Mucosa of stomach (tissue), 1 donor: ENCODE results near the gene GUCY1A1.

ENCODE experiments used
- H3K27me3 ChIP-seq: one replicate; pipeline ENCODE4 v1.7.0; 2013; ENCODE audit warnings: mild to moderate bottlenecking, low read length; ENCODE audit not compliant: control insufficient read depth, insufficient read depth
- H3K36me3 ChIP-seq: one replicate; pipeline ENCODE4 v1.7.0; 2013; ENCODE audit warnings: low read length; ENCODE audit not compliant: control insufficient read depth, insufficient read depth
- H3K4me1 ChIP-seq: one replicate; pipeline ENCODE4 v1.7.0; 2013; ENCODE audit warnings: mild to moderate bottlenecking, low read length; ENCODE audit not compliant: control insufficient read depth, insufficient read depth
- H3K4me3 ChIP-seq: one replicate; pipeline ENCODE4 v1.7.0; 2013; ENCODE audit warnings: low read length
- H3K9ac ChIP-seq: one replicate; pipeline ENCODE4 v1.7.0; 2013; ENCODE audit warnings: mild to moderate bottlenecking, low read length, moderate library complexity
- H3K9me3 ChIP-seq: one replicate; pipeline ENCODE4 v1.7.0; 2013; ENCODE audit warnings: mild to moderate bottlenecking, low read length, moderate library complexity; ENCODE audit not compliant: control insufficient read depth
- donor health status: Pancreatic carcinoma.

Gene GUCY1A1, protein sequence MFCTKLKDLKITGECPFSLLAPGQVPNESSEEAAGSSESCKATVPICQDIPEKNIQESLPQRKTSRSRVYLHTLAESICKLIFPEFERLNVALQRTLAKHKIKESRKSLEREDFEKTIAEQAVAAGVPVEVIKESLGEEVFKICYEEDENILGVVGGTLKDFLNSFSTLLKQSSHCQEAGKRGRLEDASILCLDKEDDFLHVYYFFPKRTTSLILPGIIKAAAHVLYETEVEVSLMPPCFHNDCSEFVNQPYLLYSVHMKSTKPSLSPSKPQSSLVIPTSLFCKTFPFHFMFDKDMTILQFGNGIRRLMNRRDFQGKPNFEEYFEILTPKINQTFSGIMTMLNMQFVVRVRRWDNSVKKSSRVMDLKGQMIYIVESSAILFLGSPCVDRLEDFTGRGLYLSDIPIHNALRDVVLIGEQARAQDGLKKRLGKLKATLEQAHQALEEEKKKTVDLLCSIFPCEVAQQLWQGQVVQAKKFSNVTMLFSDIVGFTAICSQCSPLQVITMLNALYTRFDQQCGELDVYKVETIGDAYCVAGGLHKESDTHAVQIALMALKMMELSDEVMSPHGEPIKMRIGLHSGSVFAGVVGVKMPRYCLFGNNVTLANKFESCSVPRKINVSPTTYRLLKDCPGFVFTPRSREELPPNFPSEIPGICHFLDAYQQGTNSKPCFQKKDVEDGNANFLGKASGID

DNA sequence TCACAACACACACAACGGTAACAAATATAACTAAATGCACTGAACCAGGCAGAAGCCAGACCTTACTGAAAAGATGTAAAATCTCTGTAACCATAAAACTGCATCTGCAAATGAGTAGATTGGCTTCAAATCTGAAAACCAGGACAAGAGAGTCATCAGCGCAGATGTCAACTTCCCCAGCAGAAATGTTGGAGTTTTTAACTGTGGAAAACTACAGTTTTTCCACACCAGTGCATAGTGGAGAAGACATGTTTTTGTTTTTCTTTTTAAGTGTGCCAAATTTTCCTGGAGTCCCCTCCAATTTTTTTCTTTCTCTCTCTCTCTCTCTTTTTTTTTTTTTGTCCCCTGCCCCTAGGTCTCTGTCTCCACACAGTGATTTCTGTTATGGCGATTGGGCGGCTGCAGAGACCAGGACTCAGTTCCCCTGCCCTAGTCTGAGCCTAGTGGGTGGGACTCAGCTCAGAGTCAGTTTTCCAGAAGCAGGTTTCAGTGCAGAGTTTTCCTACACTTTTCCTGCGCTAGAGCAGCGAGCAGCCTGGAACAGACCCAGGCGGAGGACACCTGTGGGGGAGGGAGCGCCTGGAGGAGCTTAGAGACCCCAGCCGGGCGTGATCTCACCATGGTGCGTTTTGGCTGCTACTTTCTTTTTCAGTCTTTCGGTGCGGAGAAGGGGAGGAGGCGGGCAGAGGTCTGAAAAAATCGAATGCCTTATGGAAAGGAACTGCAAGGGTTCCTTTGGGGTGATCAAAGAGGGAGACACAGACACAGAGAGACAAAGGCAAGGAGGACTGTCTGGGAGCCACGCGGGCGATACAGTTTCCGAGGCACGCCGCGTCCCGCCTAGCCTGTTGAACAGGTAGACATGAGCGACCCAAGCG, at the start of gene GUCY1A1:
Gene GUCY1A1 (plus strand): TSS at position 505 of the 878 bp plus-strand sequence. CDS start 30,020 bp downstream, outside the sequence.
- peak within 1 kb of the TSS; percentile 28 for H3K4me3 ChIP-seq
- no peaks in the 10 kb centered on the region for H3K4me1 ChIP-seq

DNA sequence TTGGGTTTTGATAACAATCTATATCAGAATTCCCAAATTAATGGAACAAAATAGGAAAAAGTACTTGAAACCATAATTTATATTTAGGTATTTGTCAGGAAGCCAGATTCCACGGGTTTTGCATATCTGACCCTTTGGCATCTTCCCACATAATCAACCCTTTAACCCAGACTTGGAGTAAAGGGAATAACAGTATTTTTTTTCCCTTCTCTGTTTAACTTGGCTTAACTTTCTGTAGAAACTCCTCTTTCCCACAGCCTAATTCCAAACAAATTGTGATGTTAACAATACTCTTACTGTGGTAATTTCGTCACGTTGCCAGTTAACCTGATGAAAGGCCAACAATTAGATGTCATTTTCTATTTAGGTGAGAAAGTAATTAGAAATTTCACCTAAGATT, 49.4 kb upstream of the GUCY1A1 start:
- Histone ChIP-seq H3K9me3 (no peaks in the 10 kb centered on the region), H3K9ac (no peak overlapping the region), H3K27me3 (no peaks in the 10 kb centered on the region), H3K4me3 (no peak overlapping the region), H3K36me3 (no peaks in the 10 kb centered on the region), H3K4me1 (no peaks in the 10 kb centered on the region)

More for the DNA sequence above, at the start of gene GUCY1A1:
- no peaks in the 10 kb centered on the region for H3K36me3 ChIP-seq
- no peaks in the 10 kb centered on the region for H3K9me3 ChIP-seq
- peak within 1 kb of the TSS; percentile 50 for H3K9ac ChIP-seq
- peaks cover 30% of the 10 kb centered on the region for H3K27me3 ChIP-seq

DNA sequence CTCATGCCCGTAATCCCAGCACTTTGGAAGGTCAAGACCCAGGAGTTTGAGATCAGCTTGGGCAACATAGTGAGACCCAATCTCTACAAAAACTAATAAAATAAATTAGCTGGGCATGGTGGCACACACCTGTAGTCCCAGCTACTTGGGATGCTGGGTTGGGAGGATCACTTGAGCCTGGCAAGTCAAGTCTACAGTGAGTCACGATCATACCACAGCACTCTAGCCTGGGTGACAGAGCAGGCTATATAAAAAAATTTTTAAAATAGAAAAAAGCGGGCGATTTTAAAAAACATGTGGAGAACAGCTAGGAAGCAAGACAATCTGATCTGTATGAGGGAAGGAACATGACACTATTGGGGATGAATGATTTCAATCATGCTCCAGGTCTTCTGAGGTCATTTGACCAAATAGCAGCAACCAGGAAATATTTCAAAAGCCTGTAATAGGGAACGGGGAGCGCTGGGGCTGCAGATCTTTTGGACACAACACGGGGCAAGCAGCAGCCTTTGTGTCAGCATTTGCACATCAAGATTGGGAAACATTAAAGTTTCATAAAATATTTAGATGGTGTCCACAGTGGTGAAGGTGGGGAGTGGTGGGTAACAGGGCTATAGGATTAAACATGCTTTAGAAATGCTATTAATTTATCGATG, 48.3 kb upstream of the GUCY1A1 start:
- H3K36me3 ChIP-seq, result no peaks in the 10 kb centered on the region
- no peaks in the 10 kb centered on the region for H3K9me3 ChIP-seq
- no peaks in the 10 kb centered on the region for H3K4me1 ChIP-seq
- no peaks in the 10 kb centered on the region for H3K27me3 ChIP-seq
- H3K9ac ChIP-seq, result no peak overlapping the region
- H3K4me3 ChIP-seq, result no peak overlapping the region

DNA sequence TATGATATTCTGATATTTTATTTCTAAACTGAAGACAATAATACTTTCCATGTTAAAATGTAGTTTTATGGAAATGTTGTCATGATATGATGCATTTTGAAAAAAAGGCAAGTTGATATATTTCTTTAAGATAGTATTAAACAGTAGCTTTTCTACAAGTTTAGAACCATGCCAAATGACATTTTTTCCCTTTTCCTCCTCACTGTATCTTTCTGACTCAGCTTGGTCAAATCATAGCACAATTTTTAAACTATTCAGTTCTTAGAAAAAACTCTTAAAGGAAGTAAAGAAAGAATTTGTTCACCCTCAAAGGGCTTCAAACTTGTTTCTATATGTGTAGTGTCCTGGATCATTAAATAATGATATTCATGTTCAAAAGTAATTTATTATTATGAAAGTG, 46.0 kb upstream of the GUCY1A1 start:
- Histone ChIP-seq H3K4me1 (no peaks in the 10 kb centered on the region), H3K4me3 (no peak overlapping the region), H3K36me3 (no peaks in the 10 kb centered on the region), H3K27me3 (no peaks in the 10 kb centered on the region), H3K9ac (no peak overlapping the region), H3K9me3 (no peaks in the 10 kb centered on the region)

DNA sequence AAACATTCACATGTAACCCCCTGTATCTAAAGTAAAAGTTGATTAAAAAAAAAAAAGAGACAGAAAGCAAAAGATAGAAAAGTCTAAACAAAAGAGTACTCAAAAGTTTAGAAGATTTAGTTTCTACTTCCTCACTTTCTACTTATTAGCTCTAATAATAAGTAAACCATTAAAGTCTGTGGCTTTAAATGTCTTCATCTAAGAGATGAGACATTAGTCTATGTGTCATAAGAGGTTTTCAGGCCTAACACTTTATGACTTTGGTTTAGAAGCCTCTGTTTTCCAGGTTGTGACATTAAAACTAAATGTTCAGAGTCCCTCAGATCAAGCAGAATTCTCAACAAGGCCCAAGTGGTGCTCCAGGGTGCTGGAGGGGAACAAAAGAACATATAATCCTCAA, 42.2 kb upstream of the GUCY1A1 start:
- Histone ChIP-seq H3K36me3 (no peaks in the 10 kb centered on the region), H3K9ac (no peak overlapping the region), H3K27me3 (no peaks in the 10 kb centered on the region), H3K9me3 (no peaks in the 10 kb centered on the region), H3K4me3 (no peak overlapping the region), H3K4me1 (no peaks in the 10 kb centered on the region)

DNA sequence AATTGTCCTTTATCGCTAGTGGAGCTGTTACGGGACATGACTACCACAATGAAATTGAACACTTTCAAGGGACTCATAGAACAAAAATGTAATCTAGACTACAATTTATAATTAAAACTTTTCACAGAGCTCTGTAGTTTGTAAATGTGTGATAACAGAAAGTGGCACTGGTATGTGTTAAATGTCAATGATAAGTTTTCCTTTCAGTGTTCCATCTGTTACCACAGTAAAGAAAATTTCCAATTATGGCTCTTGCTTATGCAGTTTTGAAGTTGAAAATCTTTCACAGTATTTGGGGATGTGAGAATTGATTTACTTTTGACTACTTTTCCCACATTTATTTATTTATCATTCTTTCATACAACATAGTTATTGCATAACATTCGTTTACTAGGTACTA, 40.1 kb upstream of the GUCY1A1 start:
- Histone ChIP-seq H3K4me3 (no peak overlapping the region), H3K27me3 (no peaks in the 10 kb centered on the region), H3K36me3 (no peaks in the 10 kb centered on the region), H3K9me3 (no peaks in the 10 kb centered on the region), H3K4me1 (no peaks in the 10 kb centered on the region), H3K9ac (no peak overlapping the region)

DNA sequence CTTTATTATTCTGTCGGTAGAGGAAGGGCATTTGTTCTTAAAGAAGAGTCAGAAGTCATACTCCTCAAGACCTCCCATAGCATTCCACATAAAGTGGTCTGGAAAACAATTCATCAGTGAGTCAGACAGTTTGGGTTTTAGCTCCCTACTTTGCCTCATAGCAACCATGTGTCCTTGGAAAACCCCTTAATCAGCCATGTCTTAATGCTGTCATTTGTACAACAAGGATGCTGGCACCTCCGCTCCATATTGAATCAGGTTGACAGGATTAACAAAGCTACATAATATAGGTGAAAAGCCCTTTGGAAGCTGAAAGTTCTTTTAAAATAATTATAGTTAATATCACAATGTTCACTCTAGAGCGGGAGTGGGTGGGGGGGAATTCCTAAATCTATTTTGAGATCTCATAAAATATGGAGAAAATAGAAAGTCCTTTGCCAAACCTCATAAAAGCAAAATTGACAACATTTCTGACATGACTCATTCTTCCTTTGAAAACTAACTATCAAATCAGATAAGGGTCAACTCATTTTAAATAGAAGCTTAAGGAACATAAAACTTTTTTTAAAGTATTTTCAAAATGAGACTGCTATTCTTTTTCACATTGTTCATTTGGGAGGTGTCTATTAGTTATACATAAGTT, 37.3 kb upstream of the GUCY1A1 start:
- H3K9ac ChIP-seq, result no peak overlapping the region
- no peaks in the 10 kb centered on the region for H3K36me3 ChIP-seq
- H3K27me3 ChIP-seq, result no peaks in the 10 kb centered on the region
- H3K4me1 ChIP-seq, result no peaks in the 10 kb centered on the region
- no peaks in the 10 kb centered on the region for H3K9me3 ChIP-seq
- H3K4me3 ChIP-seq, result no peak overlapping the region

DNA sequence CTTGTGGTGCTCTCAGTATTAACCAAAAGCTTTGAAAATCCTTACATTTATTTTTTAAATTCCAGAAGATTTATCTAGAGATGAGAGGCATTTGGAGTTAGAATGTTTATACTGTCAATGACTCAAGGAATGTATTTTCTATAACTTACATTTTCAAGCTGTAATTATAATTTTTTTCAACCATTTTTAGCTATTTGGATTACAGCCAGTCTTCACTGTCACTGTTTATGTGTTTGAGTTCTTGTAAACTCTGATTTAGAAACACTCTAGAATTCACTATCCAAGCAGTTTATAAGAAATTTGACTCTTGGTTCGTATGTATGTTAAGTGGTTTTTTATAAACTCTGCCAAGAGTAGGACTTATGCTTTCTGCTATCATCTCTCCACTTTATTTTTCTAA, 36.7 kb upstream of the GUCY1A1 start:
- no peaks in the 10 kb centered on the region for H3K9me3 ChIP-seq
- H3K9ac ChIP-seq, result no peak overlapping the region
- no peaks in the 10 kb centered on the region for H3K36me3 ChIP-seq
- H3K27me3 ChIP-seq, result no peaks in the 10 kb centered on the region
- H3K4me1 ChIP-seq, result no peaks in the 10 kb centered on the region
- no peak overlapping the region for H3K4me3 ChIP-seq

DNA sequence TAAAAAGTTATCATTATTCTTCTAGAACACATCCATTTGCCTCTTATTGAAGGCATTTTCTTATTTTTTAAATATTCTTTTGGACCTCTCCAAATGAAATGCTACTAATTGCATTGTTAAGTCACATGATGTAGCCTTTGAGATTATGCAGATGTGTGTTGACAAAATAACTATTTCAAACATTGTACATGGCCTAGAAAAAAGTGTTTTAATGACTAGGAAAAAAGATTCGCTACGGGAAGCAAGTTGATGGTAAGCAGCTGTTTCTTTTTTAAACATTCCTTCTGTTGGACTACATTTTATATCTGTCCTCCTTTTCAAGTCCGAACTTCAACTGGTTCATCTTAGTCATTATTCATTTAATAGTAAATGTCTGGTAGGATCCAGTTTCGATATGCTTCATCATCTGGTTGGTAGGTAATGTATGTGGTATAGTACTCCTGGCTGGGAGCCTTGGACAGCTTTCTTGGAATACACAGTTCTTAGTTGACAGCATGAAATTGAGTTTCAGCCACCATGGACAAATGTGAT, 34.3 kb upstream of the GUCY1A1 start:
- H3K9ac ChIP-seq, result no peak overlapping the region
- H3K4me1 ChIP-seq, result no peaks in the 10 kb centered on the region
- H3K27me3 ChIP-seq, result no peaks in the 10 kb centered on the region
- H3K36me3 ChIP-seq, result no peaks in the 10 kb centered on the region
- H3K9me3 ChIP-seq, result no peaks in the 10 kb centered on the region
- no peak overlapping the region for H3K4me3 ChIP-seq

DNA sequence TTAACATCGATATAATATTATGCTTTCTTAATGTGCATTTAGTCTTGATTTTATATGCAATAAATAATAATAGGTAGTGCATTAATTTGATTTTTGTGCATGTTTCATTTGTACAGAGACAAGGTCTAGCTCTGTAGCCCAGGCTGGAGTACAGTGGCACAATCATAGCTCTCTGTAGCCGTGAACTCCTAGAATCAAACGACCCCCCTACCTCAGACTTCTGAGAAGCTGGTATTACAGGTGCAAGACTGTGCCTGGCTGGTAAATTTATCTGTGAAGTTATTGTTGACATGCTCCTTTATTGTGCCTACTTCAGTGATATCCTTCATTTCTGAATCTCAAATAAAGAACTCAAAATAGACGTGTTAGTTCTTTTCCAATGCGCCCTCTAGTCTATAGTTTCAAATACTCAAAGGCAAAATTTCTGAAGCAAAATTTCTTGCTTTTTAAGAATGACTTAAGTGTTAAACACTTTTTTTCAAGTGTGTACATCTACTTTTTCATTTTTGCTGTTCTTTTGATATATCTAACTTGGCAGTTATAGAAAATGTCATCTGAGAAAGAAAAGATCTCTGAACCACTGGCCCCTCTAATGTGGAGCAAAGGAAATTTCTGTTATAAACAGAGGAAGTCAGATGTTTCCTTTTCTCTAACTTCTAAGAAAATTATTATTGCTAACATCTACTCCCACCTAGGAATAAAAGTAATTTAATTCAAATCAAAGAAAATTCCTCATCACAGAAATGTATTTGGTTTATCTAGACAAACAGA, 28.3 kb upstream of the GUCY1A1 start:
- Histone ChIP-seq H3K27me3 (no peaks in the 10 kb centered on the region), H3K36me3 (no peaks in the 10 kb centered on the region), H3K9ac (no peak overlapping the region), H3K9me3 (no peaks in the 10 kb centered on the region), H3K4me3 (no peak overlapping the region), H3K4me1 (no peaks in the 10 kb centered on the region)
